22Rv1 (cell line): ENCODE measurements around the gene ANO2.

ENCODE experiments used
- ZFX ChIP-seq: fragments of 450-650 bp; IDR thresholded peaks from 2 replicates; pipeline ENCODE4 v1.6.1; 2017; ENCODE audit warnings: antibody characterized with exemption, borderline replicate concordance
- TF ChIP-seq, protein P1 (sequence below): fragments of 450-650 bp; IDR thresholded peaks from 2 replicates; pipeline ENCODE4 v1.5.1; 2017; ENCODE audit warnings: mild to moderate bottlenecking

GRCh38 chr12:5965950-5966383 lies 20.9 kb upstream of the ANO2 start:
- TF ChIP-seq, protein P1, sequence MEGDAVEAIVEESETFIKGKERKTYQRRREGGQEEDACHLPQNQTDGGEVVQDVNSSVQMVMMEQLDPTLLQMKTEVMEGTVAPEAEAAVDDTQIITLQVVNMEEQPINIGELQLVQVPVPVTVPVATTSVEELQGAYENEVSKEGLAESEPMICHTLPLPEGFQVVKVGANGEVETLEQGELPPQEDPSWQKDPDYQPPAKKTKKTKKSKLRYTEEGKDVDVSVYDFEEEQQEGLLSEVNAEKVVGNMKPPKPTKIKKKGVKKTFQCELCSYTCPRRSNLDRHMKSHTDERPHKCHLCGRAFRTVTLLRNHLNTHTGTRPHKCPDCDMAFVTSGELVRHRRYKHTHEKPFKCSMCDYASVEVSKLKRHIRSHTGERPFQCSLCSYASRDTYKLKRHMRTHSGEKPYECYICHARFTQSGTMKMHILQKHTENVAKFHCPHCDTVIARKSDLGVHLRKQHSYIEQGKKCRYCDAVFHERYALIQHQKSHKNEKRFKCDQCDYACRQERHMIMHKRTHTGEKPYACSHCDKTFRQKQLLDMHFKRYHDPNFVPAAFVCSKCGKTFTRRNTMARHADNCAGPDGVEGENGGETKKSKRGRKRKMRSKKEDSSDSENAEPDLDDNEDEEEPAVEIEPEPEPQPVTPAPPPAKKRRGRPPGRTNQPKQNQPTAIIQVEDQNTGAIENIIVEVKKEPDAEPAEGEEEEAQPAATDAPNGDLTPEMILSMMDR = peak; percentile 100
- TF ChIP-seq ZFX = no peak
